ENCODE results near the gene ZFAND3. TPM values are rescaled to one million over a fixed set of nuclear protein-coding genes. Genes with fewer than 3 reads are reported as not detected.

ZFAND3 gene
- total RNA-seq, 2 experiments from 2014 or later: 8.3 to 33.8 TPM

DNA sequence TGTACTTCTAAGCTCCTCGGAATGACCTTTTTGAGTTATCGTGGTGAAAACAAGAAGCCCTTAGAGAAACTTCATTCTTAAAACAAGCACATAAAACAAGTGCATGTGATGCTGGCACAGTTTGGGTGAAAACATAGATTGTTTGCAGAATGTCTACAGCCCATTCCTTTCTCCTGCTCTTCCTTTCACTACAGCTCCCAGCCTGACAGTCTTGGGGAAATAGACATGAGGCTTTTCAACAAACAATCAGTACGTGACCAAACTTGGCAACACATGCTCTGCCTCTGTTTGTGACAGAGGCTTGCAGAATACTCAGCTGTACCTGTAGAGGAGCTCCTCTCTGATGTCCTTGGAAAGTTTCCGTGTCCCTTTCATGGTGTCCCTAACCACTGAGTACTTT lies 321.6 kb downstream of the ZFAND3 start:
- Histone ChIP-seq H3K36me3 (ENCODE audit: insufficient read depth, low read length) (no peaks in the 10 kb centered on the region), H3K4me1 (ENCODE audit: insufficient read depth, low read length, poor library complexity, severe bottlenecking) (no peaks in the 10 kb centered on the region), H3K9me2 (ENCODE audit: insufficient read depth, low read length) (no peaks in the 10 kb centered on the region), H4K20me1 (ENCODE audit: insufficient read depth, low read length) (peaks cover 3% of the 10 kb centered on the region; the same call in 1 of the 2 replicates), H3K27ac (ENCODE audit: low read depth, low read length, poor library complexity, severe bottlenecking) (no peak overlapping the region), H3K4me2 (ENCODE audit: low read length) (no peak overlapping the region), H2AFZ (ENCODE audit: low read length) (no peak overlapping the region), H3K79me2 (ENCODE audit: insufficient read depth, low read depth, low read length) (no peaks in the 10 kb centered on the region), H3K4me3 (ENCODE audit: low read depth, low read length, poor library complexity, severe bottlenecking) (no peak overlapping the region), H3K9me3 (ENCODE audit: low read length) (no peaks in the 10 kb centered on the region)
- BruUV-seq (replicated peaks): no TSS peak
- TF ChIP-seq, protein P1, sequence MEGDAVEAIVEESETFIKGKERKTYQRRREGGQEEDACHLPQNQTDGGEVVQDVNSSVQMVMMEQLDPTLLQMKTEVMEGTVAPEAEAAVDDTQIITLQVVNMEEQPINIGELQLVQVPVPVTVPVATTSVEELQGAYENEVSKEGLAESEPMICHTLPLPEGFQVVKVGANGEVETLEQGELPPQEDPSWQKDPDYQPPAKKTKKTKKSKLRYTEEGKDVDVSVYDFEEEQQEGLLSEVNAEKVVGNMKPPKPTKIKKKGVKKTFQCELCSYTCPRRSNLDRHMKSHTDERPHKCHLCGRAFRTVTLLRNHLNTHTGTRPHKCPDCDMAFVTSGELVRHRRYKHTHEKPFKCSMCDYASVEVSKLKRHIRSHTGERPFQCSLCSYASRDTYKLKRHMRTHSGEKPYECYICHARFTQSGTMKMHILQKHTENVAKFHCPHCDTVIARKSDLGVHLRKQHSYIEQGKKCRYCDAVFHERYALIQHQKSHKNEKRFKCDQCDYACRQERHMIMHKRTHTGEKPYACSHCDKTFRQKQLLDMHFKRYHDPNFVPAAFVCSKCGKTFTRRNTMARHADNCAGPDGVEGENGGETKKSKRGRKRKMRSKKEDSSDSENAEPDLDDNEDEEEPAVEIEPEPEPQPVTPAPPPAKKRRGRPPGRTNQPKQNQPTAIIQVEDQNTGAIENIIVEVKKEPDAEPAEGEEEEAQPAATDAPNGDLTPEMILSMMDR (conservative IDR thresholded peaks at IDR 0.05; ENCODE audit: low read length): no peak
- TF ChIP-seq EZH2phosphoT487 (IDR thresholded peaks at IDR 0.05; ENCODE audit: borderline replicate concordance, low read depth, low read length): no peak
- POLR2A ChIA-PET: interaction anchor here (0.6 to 1.1 kb wide), 4 partner anchors 75 to 209 kb away, joined by 3 to 4 read pairs (median 3); no protein-coding TSS in a partner anchor
- DNase-seq (ENCODE audit: low spot score): no peak
- CTCF ChIA-PET (ENCODE audit: unreplicated experiment): no interaction called here
- intact Hi-C loops (cut with micrococcal nuclease; ENCODE audit: unreplicated experiment): no loop called here

DNA sequence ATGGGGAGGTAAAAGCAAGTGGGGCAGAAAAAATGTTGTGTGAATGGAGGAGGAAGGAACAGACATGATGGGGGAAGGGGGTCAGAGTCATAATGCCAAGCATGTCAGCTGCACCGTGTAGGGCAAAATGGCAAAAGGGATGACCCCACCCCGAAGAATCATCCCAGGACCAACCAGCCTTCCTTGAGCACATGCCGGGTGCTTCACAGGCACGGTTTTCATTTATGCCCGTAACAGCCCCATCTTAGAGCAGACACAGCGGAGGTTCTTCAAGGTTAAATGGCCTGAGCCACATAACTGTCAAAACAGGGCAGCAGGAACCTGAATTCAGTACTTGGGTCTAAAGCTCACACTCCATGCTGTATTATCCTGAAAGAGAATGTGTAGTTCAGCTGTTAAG lies 322.2 kb downstream of the ZFAND3 start:
- no TSS peak for BruUV-seq (replicated peaks)
- no peak overlapping the region for H3K4me3 ChIP-seq (ENCODE audit: low read depth, low read length, poor library complexity, severe bottlenecking)
- H3K4me1 ChIP-seq (ENCODE audit: insufficient read depth, low read length, poor library complexity, severe bottlenecking): no peaks in the 10 kb centered on the region
- no peak overlapping the region for H3K4me2 ChIP-seq (ENCODE audit: low read length)
- H3K79me2 ChIP-seq (ENCODE audit: insufficient read depth, low read depth, low read length): no peaks in the 10 kb centered on the region
- no peak overlapping the region for H2AFZ ChIP-seq (ENCODE audit: low read length)
- intact Hi-C loops (cut with micrococcal nuclease; ENCODE audit: unreplicated experiment): no loop called here
- TF ChIP-seq, protein P1 (conservative IDR thresholded peaks at IDR 0.05; ENCODE audit: low read length): no peak
- no peak for TF ChIP-seq EZH2phosphoT487 (IDR thresholded peaks at IDR 0.05; ENCODE audit: borderline replicate concordance, low read depth, low read length)
- ChIA-PET CTCF (ENCODE audit: unreplicated experiment) (no interaction called here), POLR2A (no interaction called here)
- no peaks in the 10 kb centered on the region for H3K9me3 ChIP-seq (ENCODE audit: low read length)
- H3K27ac ChIP-seq (ENCODE audit: low read depth, low read length, poor library complexity, severe bottlenecking): no peak overlapping the region
- DNase-seq (ENCODE audit: low spot score): no peak
- no peaks in the 10 kb centered on the region for H3K36me3 ChIP-seq (ENCODE audit: insufficient read depth, low read length)
- H4K20me1 ChIP-seq (ENCODE audit: insufficient read depth, low read length): peaks cover 3% of the 10 kb centered on the region; the same call in 1 of the 2 replicates
- no peaks in the 10 kb centered on the region for H3K9me2 ChIP-seq (ENCODE audit: insufficient read depth, low read length)

DNA sequence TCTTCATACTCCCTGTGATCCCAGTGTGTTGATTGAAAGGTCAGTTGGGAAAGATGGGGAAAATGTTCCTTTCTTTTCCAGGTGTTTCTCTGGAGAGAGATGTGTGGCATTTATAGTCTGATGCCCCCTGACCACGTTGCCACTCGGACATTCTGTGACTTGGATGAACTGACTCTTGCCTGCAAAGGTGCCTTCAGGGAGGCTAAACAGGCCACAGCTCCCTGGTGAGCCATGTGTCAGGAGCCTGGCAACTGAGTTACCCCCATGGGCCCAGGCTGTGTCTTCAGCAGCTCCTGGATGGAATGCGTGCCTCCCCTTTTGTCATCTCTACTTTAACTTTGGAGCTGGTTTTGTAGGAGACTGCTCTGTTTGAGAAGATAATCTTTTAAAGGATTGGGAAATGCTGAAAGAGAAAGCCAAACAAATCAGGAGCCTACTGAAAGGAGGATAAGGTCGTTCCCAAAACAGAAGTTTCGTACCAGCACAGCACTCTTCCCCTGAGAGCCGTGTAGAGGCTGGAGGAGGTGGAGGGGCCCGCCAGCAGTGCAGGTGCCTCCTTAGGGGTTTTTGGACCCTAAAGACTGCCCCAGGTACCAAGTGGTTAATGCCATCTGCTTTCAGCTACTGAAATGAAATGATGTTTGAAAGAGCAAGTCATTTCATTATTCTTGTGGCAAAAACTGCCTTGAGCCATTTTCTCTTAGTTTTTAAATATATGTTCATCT lies 322.8 kb downstream of the ZFAND3 start:
- no peaks in the 10 kb centered on the region for H3K79me2 ChIP-seq (ENCODE audit: insufficient read depth, low read depth, low read length)
- peaks cover 3% of the 10 kb centered on the region; the same call in 1 of the 2 replicates for H4K20me1 ChIP-seq (ENCODE audit: insufficient read depth, low read length)
- TF ChIP-seq, protein P1 (conservative IDR thresholded peaks at IDR 0.05; ENCODE audit: low read length): no peak
- TF ChIP-seq EZH2phosphoT487 (IDR thresholded peaks at IDR 0.05; ENCODE audit: borderline replicate concordance, low read depth, low read length): no peak
- no peaks in the 10 kb centered on the region for H3K4me1 ChIP-seq (ENCODE audit: insufficient read depth, low read length, poor library complexity, severe bottlenecking)
- DNase-seq (ENCODE audit: low spot score): no peak
- no peaks in the 10 kb centered on the region for H3K9me2 ChIP-seq (ENCODE audit: insufficient read depth, low read length)
- H3K9me3 ChIP-seq (ENCODE audit: low read length): no peaks in the 10 kb centered on the region
- no peak overlapping the region for H2AFZ ChIP-seq (ENCODE audit: low read length)
- ChIA-PET POLR2A (interaction anchor here (1.1 kb wide), 1 partner anchor 8 kb away, joined by 3 read pairs; no protein-coding TSS in a partner anchor), CTCF (ENCODE audit: unreplicated experiment) (no interaction called here)
- no TSS peak for BruUV-seq (replicated peaks)
- no peak overlapping the region for H3K27ac ChIP-seq (ENCODE audit: low read depth, low read length, poor library complexity, severe bottlenecking)
- H3K4me3 ChIP-seq (ENCODE audit: low read depth, low read length, poor library complexity, severe bottlenecking): no peak overlapping the region
- intact Hi-C loops (cut with micrococcal nuclease; ENCODE audit: unreplicated experiment): no loop called here
- H3K36me3 ChIP-seq (ENCODE audit: insufficient read depth, low read length): no peaks in the 10 kb centered on the region
- no peak overlapping the region for H3K4me2 ChIP-seq (ENCODE audit: low read length)

All from OCI-LY7 (cell line).